AG04449 (cell line): ENCODE results near the gene ORMDL3.
A peak's percentile ranks its signal among the peaks of the same experiment; 100 is the strongest.

ENCODE experiments used
- CTCF ChIA-PET: fragments of 350-600 bp; formaldehyde crosslinking; extraction: SDS; loops from one replicate; lab custom pipeline; 2021; ENCODE audit warnings: antibody characterized with exemption; lab: Yijun Ruan, JAX
- POLR2A ChIA-PET: fragments of 400-600, 350-600 bp; formaldehyde crosslinking; extraction: SDS; loops from one replicate; lab custom pipeline; 2020; ENCODE audit warnings: antibody characterized with exemption, inconsistent platforms; lab: Yijun Ruan, JAX
- DNase-seq: peaks from one replicate; pipeline ENCODE4 v3.0.0-alpha.2; 2010; ENCODE audit warnings: low read depth, low spot score
- H3K4me3 ChIP-seq: 2 replicates; pipeline ENCODE4 v1.5.1; 2011; ENCODE audit warnings: low read depth, mild to moderate bottlenecking, control low read depth, low read length
- TF ChIP-seq, protein P1 (sequence below): IDR thresholded peaks from one replicate; pipeline ENCODE4 v1.5.1; 2011; ENCODE audit warnings: mild to moderate bottlenecking, moderate library complexity, low read length, control low read depth, inconsistent platforms; ENCODE audit not compliant: insufficient read depth; ENCODE audit errors: missing control alignments

ORMDL3 gene

GRCh38 chr17:39937447-39937846 lies 10.0 kb upstream of the ORMDL3 start:
- POLR2A ChIA-PET: no interaction called here
- CTCF ChIA-PET: interaction anchor here (0.7 to 2.1 kb wide), 9 partner anchors 10 to 64 kb away, joined by 3 to 6 read pairs (median 3); partner anchors contain the start of gene PSMD3
- TF ChIP-seq, protein P1, sequence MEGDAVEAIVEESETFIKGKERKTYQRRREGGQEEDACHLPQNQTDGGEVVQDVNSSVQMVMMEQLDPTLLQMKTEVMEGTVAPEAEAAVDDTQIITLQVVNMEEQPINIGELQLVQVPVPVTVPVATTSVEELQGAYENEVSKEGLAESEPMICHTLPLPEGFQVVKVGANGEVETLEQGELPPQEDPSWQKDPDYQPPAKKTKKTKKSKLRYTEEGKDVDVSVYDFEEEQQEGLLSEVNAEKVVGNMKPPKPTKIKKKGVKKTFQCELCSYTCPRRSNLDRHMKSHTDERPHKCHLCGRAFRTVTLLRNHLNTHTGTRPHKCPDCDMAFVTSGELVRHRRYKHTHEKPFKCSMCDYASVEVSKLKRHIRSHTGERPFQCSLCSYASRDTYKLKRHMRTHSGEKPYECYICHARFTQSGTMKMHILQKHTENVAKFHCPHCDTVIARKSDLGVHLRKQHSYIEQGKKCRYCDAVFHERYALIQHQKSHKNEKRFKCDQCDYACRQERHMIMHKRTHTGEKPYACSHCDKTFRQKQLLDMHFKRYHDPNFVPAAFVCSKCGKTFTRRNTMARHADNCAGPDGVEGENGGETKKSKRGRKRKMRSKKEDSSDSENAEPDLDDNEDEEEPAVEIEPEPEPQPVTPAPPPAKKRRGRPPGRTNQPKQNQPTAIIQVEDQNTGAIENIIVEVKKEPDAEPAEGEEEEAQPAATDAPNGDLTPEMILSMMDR: no peak
- DNase-seq: no peak
- no peak overlapping the region for H3K4me3 ChIP-seq

- no peak for DNase-seq
- POLR2A ChIA-PET: no interaction called here
- TF ChIP-seq, protein P1: no peak
- CTCF ChIA-PET: no interaction called here
- no peak overlapping the region for H3K4me3 ChIP-seq
Measured at GRCh38 chr17:39935909-39936308, 8.5 kb upstream of the ORMDL3 start.

DNA sequence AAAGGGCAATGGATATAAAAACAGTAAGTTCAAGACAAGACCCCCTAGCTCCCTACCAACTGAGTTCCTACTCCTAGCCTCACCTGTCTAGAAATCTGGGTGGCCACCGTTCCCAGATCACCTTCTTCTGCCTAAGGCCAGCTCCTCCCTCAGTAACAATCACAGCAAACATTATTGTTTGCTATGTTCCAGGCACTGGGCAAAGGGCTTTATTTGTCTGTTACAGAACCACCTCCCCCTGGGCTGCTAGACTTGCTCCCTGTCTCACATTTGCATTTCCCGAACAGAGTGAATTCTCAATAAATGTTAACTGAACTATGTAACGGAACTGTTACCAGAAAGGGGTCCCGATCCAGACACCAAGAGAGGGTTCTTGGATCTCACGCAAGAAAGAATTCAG lies 6.9 kb upstream of the ORMDL3 start:
- ChIA-PET POLR2A (no interaction called here), CTCF (interaction anchor here (1.7 kb wide), 1 partner anchor 24 kb away, joined by 7 read pairs; no protein-coding TSS in a partner anchor)
- TF ChIP-seq, protein P1: no peak
- DNase-seq: no peak
- no peak overlapping the region for H3K4me3 ChIP-seq

- ChIA-PET POLR2A (no interaction called here), CTCF (interaction anchor here (1.7 kb wide), 1 partner anchor 25 kb away, joined by 7 read pairs; no protein-coding TSS in a partner anchor)
- no peak for DNase-seq
- H3K4me3 ChIP-seq: no peak overlapping the region
- TF ChIP-seq, protein P1: no peak
Measured at GRCh38 chr17:39933912-39934311, 6.5 kb upstream of the ORMDL3 start.

DNA sequence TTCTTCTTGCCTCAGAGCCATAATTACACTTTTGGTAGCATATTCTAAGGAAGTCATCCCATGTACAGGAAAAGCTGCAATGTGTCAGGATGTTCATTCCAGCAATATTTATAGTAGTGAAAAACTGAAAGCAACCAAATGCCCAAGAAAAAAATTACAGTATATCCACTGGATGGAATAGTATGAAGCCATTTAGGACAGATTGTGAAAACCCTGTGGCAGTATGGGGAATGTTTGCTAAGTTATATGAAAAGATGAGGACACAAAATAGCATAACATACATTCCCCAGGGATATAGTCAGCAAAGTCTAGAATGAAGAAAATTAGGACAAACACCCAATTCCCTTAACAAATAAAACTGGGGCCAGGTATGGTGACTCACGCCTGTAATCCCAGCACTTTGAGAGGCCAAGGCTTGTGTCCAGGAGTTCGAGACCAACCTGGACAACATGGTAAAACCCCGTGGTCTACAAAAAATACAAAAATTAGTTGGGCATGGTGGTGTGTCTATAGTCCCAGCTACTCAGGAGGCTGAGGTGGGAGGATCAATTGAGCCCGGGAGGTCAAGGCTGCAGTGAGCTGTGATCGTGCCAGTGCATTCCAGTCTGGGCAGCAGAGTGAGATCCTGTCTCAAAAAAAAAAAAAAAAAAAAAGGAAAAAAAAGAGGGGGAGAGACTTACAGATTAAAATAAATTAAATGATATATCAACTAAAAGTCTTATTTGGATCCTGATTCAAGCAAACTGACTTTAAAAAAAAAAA lies 2.4 kb upstream of the ORMDL3 start:
- TF ChIP-seq, protein P1: no peak
- ChIA-PET CTCF (interaction anchor here (0.7 to 2.1 kb wide), 3 partner anchors 9 to 56 kb away, joined by 3 to 16 read pairs (median 6); no protein-coding TSS in a partner anchor), POLR2A (interaction anchor here (0.7 to 0.9 kb wide), 3 partner anchors 14 to 50 kb away, joined by 3 to 5 read pairs (median 4); no protein-coding TSS in a partner anchor)
- no peak overlapping the region for H3K4me3 ChIP-seq
- peak; percentile 60 for DNase-seq
